Stomach (tissue), 4 donors: ENCODE data around the gene OSBP2.

Experiments
- CTCF ChIP-seq, 7 experiments: fragments of 450-650 bp in 4 of 7; fragments of 200-600 bp in 3 of 7; sonication (generic) in 3 of 7; IDR thresholded peaks; one replicate each; pipeline ENCODE4 v1.5.1; 2016 to 2019; ENCODE audit warnings: antibody characterized with exemption in 7 of 7, control low read depth in 2 of 7, mild to moderate bottlenecking in 1 of 7
- POLR2AphosphoS5 ChIP-seq, 3 donors: sonication (generic); formaldehyde crosslinking; IDR thresholded peaks; one replicate each; pipeline ENCODE4 v1.6.1; 2016; ENCODE audit warnings: antibody characterized with exemption in 3 of 3

DNA sequence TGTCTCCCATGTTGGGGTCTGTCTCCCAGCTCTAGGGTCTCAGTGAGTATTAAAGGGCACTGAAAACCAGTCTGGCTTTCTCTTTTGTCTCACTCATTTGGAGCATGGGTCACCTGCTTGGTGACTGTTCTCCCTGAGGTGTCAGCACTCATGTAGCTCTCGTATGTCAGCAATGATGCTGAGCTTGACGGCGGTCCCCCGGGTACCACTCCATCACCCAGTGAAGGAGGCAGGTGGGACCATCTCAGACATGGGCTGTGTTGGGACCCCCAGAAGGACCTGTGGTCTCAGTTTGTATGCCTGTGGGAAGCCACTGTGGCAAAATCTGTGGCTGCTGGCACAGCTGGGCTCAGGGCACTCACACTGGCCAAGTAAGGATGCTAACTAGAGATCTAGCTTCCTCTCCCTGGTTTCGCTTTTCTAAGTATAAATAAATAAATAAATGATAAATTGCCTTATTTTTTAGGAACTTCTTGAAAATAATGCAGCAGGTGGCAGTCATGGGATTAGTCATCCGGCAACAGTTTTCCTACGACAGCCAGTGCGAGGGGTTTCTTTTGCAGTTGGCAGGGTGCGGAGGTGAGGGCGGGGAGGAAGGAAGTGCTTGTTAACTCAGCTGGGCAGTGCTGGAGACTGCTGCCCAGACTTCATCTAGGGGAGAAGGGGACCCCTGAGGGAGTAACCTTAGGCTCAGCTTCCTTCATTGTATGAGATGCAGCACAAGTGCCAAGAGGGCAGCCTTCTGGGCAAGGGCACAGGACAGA is 48.8 kb downstream of the OSBP2 start:
- TF ChIP-seq POLR2AphosphoS5 (IDR thresholded peaks at IDR 0.05) (no peak), CTCF (IDR thresholded peaks at IDR 0.05) (no peak)
